H1 (cell line): ENCODE measurements around the gene DNAJC27. TPM values are rescaled to one million over a fixed set of nuclear protein-coding genes. Genes with fewer than 3 reads are reported as not detected.

Source experiments
- TBP ChIP-seq: IDR thresholded peaks from 2 replicates; pipeline ENCODE4 v1.6.1; 2011; ENCODE audit warnings: low read depth, low read length, improper control_type of control experiment
- polyA plus RNA-seq, 7 experiments: library from polyadenylated mRNA; depleted of rRNA in 3 of 7; stranded (reverse) in 5 of 7; unstranded in 2 of 7; fragments of >200 nt in 5 of 7; fragments of 200-250 nt in 2 of 7; gene quantifications; 1 replicate in 5 of 7; 2 replicates in 1 of 7; 4 replicates in 1 of 7; pipeline versions ENCODE4 v1.2.1 to v1.2.3, GENCODE V29; 2011 to 2013; ENCODE audit warnings: missing spikeins in 2 of 7, mixed read lengths in 2 of 7
- total RNA-seq: library from RNA; stranded (reverse); fragmentation: NEBNext Ultra II Directional; extraction: Animal tissue kit (Norgen Biotek cat#: 25700); gene quantifications from 2 replicates; pipeline ENCODE4 v1.2.1, GENCODE V29; 2021

Gene DNAJC27
- total and polyA plus RNA-seq, 2 of the 8 experiments (the other 6 are each of a cell fraction or from before 2014, with no cell fraction given), result 1.4 to 4.5 TPM

DNA sequence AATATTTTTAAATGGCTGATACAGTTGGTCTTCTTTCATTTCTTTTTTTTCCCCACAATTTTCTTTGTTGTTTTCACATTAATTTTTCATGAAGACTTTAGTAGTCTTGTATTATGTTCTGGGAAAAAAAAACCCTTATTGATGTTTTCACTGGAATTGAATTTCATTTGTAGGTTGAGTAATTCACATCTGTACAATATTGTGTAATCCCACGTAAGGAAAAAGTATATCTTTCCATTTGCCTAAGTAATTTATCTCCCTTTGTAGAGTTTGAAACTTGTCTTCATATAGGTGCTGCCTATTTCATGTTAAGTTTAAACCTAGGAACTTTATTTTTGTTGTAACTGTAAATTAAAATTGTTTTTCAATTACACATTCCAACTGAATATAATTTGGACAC lies 2.0 kb downstream of the DNAJC27 start (continued):
- no peak for TF ChIP-seq TBP
- TF ChIP-seq, all 59 proteins: peak for 0
